Measurements from ENCODE around the gene MYMX. TPM values are rescaled to one million over a fixed set of nuclear protein-coding genes. Genes with fewer than 3 reads are reported as not detected.

The MYMX gene
- total and polyA plus RNA-seq, 4 donors = 0.21 TPM; not detected in 3

DNA sequence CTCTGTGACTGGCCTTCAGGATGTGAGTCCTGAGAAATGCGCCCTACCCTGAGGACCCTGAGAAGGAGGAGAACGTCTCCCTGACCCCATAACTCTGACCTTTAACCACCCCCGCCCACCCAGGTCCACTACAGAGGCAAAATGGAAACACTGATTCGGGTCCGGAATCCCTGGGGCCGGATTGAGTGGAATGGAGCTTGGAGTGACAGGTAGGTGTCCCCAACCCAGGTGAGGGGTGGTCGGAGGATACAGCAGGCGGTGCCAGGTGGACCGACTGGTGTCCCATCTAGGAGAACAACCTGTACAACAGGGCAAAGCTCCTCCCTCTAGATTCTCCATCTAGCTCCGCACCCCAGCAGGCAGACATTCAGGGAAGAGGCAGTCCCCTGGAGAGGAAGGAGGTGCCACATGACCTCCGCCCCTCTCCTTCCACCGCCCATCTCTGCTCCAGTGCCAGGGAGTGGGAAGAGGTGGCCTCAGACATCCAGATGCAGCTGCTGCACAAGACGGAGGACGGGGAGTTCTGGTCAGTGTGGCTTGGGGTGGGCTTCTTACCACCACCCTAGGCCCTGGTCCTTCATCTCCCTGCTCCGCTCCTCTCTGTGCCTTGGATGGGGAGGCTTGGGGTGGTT, 40.5 kb upstream of the MYMX start:
- no peak for ATAC-seq (ENCODE audit: insufficient read depth, low FRiP score)
- Histone ChIP-seq H3K36me3 (ENCODE audit: control insufficient read depth in 4 of 4, insufficient read depth in 4 of 4, low read length in 4 of 4) (no peaks in the 10 kb centered on the region), H3K9ac (ENCODE audit: insufficient read depth in 1 of 2, low read length in 2 of 2) (no peak overlapping the region), H3K9me3 (ENCODE audit: control insufficient read depth in 4 of 4, insufficient read depth in 3 of 4, low read length in 3 of 4) (no peaks in the 10 kb centered on the region), H3K27me3 (ENCODE audit: control insufficient read depth in 3 of 3, insufficient read depth in 3 of 3, low read length in 2 of 3) (peaks cover 0 to 3% (median 0%) of the 10 kb centered on the region in 3 donors), H3K4me1 (ENCODE audit: control insufficient read depth in 5 of 5, insufficient read depth in 5 of 5, low read length in 5 of 5) (peaks cover 0 to 6% (median 0%) of the 10 kb centered on the region in 5 donors), H3K4me3 (no peak overlapping the region), H3K27ac (ENCODE audit: low read depth in 1 of 2, low read length in 1 of 2) (no peak overlapping the region)
- no peak for DNase-seq
- 72 to 82% methylated on average over 15 of the region's 15 CpGs for WGBS, 2 donors
- TF ChIP-seq, protein P1, sequence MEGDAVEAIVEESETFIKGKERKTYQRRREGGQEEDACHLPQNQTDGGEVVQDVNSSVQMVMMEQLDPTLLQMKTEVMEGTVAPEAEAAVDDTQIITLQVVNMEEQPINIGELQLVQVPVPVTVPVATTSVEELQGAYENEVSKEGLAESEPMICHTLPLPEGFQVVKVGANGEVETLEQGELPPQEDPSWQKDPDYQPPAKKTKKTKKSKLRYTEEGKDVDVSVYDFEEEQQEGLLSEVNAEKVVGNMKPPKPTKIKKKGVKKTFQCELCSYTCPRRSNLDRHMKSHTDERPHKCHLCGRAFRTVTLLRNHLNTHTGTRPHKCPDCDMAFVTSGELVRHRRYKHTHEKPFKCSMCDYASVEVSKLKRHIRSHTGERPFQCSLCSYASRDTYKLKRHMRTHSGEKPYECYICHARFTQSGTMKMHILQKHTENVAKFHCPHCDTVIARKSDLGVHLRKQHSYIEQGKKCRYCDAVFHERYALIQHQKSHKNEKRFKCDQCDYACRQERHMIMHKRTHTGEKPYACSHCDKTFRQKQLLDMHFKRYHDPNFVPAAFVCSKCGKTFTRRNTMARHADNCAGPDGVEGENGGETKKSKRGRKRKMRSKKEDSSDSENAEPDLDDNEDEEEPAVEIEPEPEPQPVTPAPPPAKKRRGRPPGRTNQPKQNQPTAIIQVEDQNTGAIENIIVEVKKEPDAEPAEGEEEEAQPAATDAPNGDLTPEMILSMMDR (IDR thresholded peaks at IDR 0.05; ENCODE audit: control extremely low read depth, extremely low read depth) = no peak

DNA sequence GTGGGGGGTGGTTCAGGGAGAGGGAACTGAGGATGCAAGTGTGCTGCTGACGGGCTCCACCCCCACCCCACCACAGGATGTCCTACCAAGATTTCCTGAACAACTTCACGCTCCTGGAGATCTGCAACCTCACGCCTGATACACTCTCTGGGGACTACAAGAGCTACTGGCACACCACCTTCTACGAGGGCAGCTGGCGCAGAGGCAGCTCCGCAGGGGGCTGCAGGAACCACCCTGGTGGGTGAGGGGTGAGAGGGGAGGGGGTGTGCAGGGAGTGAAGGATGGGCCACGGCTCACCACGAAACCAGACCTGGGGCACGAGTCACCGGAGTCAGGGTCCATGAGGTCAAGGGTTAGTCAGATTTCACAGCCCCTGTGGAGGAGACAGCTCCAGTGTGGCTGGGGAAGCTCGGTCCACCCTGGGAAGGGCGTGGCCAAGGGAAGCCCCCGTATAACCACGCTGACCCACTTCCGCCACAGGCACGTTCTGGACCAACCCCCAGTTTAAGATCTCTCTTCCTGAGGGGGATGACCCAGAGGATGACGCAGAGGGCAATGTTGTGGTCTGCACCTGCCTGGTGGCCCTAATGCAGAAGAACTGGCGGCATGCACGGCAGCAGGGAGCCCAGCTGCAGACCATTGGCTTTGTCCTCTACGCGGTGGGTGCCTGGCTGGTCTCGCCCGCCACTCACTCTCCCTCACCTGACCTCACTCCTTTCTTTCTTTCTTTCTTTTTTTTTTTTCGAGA, 39.8 kb upstream of the MYMX start:
- Histone ChIP-seq H3K36me3 (ENCODE audit: control insufficient read depth in 4 of 4, insufficient read depth in 4 of 4, low read length in 4 of 4) (no peaks in the 10 kb centered on the region), H3K9me3 (ENCODE audit: control insufficient read depth in 4 of 4, insufficient read depth in 3 of 4, low read length in 3 of 4) (no peaks in the 10 kb centered on the region), H3K27ac (ENCODE audit: low read depth in 1 of 2, low read length in 1 of 2) (no peak overlapping the region), H3K4me3 (no peak overlapping the region), H3K4me1 (ENCODE audit: control insufficient read depth in 5 of 5, insufficient read depth in 5 of 5, low read length in 5 of 5) (peaks cover 0 to 6% (median 0%) of the 10 kb centered on the region in 5 donors), H3K9ac (ENCODE audit: insufficient read depth in 1 of 2, low read length in 2 of 2) (no peak overlapping the region), H3K27me3 (ENCODE audit: control insufficient read depth in 3 of 3, insufficient read depth in 3 of 3, low read length in 2 of 3) (peaks cover 0 to 3% (median 0%) of the 10 kb centered on the region in 3 donors)
- DNase-seq (no peak), ATAC-seq (ENCODE audit: insufficient read depth, low FRiP score) (no peak)
- 44 to 56% methylated on average over 24 of the region's 24 CpGs for WGBS, 2 donors
- TF ChIP-seq, protein P1 (IDR thresholded peaks at IDR 0.05; ENCODE audit: control extremely low read depth, extremely low read depth) = no peak

DNA sequence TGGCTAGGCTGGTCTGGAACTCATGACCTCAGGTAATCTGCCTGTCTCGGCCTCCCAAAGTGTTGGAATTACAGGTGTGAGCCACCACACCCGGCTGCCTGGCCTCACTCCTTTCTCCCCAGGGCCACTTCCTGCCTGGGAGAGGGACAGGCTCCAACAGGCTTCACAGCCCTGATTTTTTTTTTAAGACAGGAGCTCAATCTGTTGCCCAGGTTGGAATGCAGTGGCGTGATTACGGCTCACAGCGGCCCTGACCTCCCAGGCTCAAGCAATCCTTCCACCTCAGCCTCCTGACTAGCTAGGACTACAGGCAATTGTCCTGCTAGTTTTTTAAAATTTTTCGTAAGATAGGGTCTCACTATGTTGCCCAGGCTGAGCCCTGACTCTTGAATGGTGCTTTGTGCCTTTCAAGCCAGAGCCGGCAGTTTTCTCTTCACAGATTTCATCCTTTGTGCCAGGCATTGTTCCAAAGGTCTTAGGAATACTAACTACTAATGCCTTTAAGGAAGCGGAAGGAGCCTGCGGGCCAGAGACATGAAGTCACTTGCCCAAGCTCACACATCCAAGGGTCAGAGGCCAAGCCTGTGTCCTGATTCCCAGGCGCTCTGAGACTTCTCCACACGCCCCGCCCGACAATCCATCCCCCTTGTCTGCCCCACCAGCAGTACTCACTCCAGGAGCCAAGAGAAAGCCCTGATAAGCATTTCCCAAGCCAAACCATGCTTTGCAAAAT, 38.9 kb upstream of the MYMX start:
- no peaks in the 10 kb centered on the region for H3K9me3 ChIP-seq (ENCODE audit: control insufficient read depth in 4 of 4, insufficient read depth in 3 of 4, low read length in 3 of 4)
- no peak overlapping the region for H3K9ac ChIP-seq (ENCODE audit: insufficient read depth in 1 of 2, low read length in 2 of 2)
- DNase-seq (peak in 2 of 3 donors; percentile 22 to 25), ATAC-seq (ENCODE audit: insufficient read depth, low FRiP score) (peak; percentile 41)
- H3K4me3 ChIP-seq = no peak overlapping the region
- WGBS, 2 donors = 76 to 87% methylated on average over 13 of the region's 13 CpGs
- peaks cover 0 to 3% (median 0%) of the 10 kb centered on the region in 3 donors for H3K27me3 ChIP-seq (ENCODE audit: control insufficient read depth in 3 of 3, insufficient read depth in 3 of 3, low read length in 2 of 3)
- TF ChIP-seq, protein P1 (IDR thresholded peaks at IDR 0.05; ENCODE audit: control extremely low read depth, extremely low read depth) = no peak
- no peaks in the 10 kb centered on the region for H3K36me3 ChIP-seq (ENCODE audit: control insufficient read depth in 4 of 4, insufficient read depth in 4 of 4, low read length in 4 of 4)
- peaks cover 0 to 4% (median 0%) of the 10 kb centered on the region in 5 donors for H3K4me1 ChIP-seq (ENCODE audit: control insufficient read depth in 5 of 5, insufficient read depth in 5 of 5, low read length in 5 of 5)
- H3K27ac ChIP-seq (ENCODE audit: low read depth in 1 of 2, low read length in 1 of 2) = no peak overlapping the region
